Measurements from ENCODE around the gene MLPH. TPM values are rescaled to one million over a fixed set of nuclear protein-coding genes. Genes with fewer than 3 reads are reported as not detected.

The MLPH gene
- total and polyA plus RNA-seq, 12 donors: 9.7 to 60.0 (median 40.8) TPM

DNA sequence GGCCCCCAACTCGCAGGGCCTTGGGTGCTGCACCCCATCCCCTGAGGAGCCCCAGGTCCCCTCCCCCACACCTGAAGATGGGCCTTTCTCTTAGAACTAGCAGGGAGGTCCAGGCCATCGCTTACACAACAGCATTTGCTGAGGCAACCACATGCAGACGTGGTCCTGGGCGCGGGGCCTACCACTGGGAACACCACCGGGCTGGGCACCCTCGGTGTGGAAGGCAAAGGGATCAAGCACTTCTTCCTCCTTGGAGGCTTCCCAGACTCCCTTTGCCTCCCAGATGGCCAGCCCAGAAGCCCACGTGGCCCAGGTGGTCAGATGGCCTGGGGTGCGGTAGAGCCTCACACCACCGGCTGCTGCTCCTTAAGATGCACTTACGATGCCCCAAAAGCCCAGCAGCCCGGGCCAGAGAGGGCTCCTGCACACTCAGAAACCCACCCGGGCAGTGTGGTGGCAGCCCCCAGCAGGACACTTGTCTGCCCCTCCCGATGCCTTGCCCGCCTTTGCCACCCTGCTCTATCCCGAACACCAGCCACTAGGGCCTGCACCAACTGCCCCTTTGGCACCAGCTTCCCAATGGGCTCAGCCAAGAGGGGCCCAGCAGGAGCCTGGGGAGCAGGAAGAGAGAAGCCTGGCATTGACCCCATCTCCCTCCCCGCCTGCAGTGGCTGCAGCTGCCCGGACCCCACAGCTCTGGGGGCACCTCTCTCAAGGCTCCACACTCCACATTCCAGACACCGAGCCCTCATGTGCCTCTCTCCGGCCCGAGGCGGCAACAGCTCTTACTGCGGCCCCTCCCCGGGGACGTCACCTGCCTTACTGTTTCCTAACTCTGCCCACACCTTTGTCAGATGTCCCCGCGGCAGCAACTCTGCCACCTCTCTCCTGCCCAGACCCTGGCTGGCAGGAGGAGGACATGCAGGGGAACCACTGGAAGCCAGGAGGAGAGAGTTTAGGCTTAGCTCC is 13.9 kb upstream of the MLPH start:
- TF ChIP-seq CTCF (IDR thresholded peaks at IDR 0.05): no peak
- ATAC-seq: no peak
- no peak for DNase-seq
- Histone ChIP-seq H3K4me3 (no peak overlapping the region), H3K9me3 (no peaks in the 10 kb centered on the region), H3K4me1 (peaks cover 0 to 33% (median 19%) of the 10 kb centered on the region in 9 donors), H3K27me3 (peaks cover 0 to 16% (median 0%) of the 10 kb centered on the region in 7 donors), H3K36me3 (no peaks in the 10 kb centered on the region), H3K27ac (peak overlapping the region in 7 of 10 donors; percentile 40 to 98 (median 94))
- intact Hi-C loops (cut with DNase I): loop anchor here in 7 of 10 donors (5.0 to 10.0 kb wide), 5 partner anchors 51 to 356 kb away; no protein-coding TSS in a partner anchor
- 94 to 95% methylated on average over 26 to 27 of the region's 27 CpGs for WGBS, 2 donors

GRCh38 chr2:237473878-237474441 is 13.1 kb upstream of the MLPH start:
- no peaks in the 10 kb centered on the region for H3K9me3 ChIP-seq
- H3K27ac ChIP-seq: peak overlapping the region in 8 of 10 donors; percentile 90 to 98 (median 94)
- no peak overlapping the region for H3K4me3 ChIP-seq
- peaks cover 0 to 33% (median 19%) of the 10 kb centered on the region in 9 donors for H3K4me1 ChIP-seq
- peaks cover 0 to 21% (median 0%) of the 10 kb centered on the region in 7 donors for H3K27me3 ChIP-seq
- no peak for TF ChIP-seq CTCF (IDR thresholded peaks at IDR 0.05)
- 82 to 83% methylated on average over 11 of the region's 11 CpGs for WGBS, 2 donors
- intact Hi-C loops (cut with DNase I): loop anchor here in 8 of 10 donors (2.0 to 10.0 kb wide), 10 partner anchors 51 to 381 kb away; partner anchors contain the start of gene COL6A3 (in 1 of the 8)
- H3K36me3 ChIP-seq: no peaks in the 10 kb centered on the region
- peak in 4 of 8 donors; percentile 3 to 38 (median 18) for ATAC-seq
- DNase-seq: peak in 1 of 2 donors; percentile 33

DNA sequence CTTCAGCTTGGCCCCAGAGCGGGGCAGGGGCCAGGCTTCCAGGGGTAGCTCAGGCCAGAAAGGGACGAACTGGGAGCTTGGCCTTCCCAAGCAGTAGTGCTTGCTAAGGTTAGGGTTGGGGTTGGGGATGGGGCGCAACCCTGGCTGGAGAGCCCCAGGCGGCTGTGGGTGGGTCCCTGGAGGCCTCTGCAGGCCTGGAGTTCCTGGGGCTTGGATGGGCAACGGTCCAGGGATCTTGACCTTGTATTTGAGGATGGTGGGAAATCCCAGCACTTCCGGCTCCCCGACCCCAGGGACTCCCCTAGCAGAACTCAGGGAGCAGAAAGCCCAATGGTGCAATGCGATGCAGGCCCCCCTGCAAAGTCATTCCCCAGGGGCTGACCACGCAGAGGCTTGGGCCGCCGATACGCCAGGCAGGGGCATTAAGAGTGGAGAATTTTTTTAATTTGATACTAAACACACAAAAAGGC is 12.6 kb upstream of the MLPH start:
- peak overlapping the region; percentile 82 to 98 (median 94) for H3K27ac ChIP-seq
- TF ChIP-seq CTCF (IDR thresholded peaks at IDR 0.05): no peak
- 60 to 63% methylated on average over 12 of the region's 12 CpGs for WGBS, 2 donors
- H3K9me3 ChIP-seq: no peaks in the 10 kb centered on the region
- H3K4me1 ChIP-seq: peaks cover 0 to 34% (median 19%) of the 10 kb centered on the region in 9 donors
- peak overlapping the region in 9 of 10 donors; percentile 62 to 88 (median 74) for H3K4me3 ChIP-seq
- ATAC-seq (peak; percentile 3 to 25 (median 14)), DNase-seq (peak; percentile 65 to 72)
- intact Hi-C loops (cut with DNase I): loop anchor here in 8 of 10 donors (2.0 to 10.0 kb wide), 10 partner anchors 52 to 382 kb away; partner anchors contain the start of gene COL6A3 (in 1 of the 8)
- no peaks in the 10 kb centered on the region for H3K36me3 ChIP-seq
- peaks cover 0 to 21% (median 0%) of the 10 kb centered on the region in 7 donors for H3K27me3 ChIP-seq

All from heart right ventricle (tissue), 16 donors.